BJ (cell line): ENCODE data around the gene OR10X1. TPM values are rescaled to one million over a fixed set of nuclear protein-coding genes. Genes with fewer than 3 reads are reported as not detected.

ENCODE experiments used
- CTCF ChIA-PET: fragments of 350-600 bp; formaldehyde crosslinking; extraction: SDS; loops from one replicate; lab custom pipeline; 2021; ENCODE audit warnings: antibody characterized with exemption, inconsistent platforms; lab: Yijun Ruan, JAX
- POLR2A ChIA-PET: fragments of 300-600 bp; sonication (Branson Sonifier 250); formaldehyde crosslinking; extraction: SDS; loops from one replicate; lab custom pipeline; 2021; ENCODE audit warnings: antibody characterized with exemption; lab: Charles Lee
- DNase-seq: peaks from one replicate; pipeline ENCODE4 v3.0.0-alpha.2; 2011; ENCODE audit warnings: low read depth
- H3K27me3 ChIP-seq: 2 replicates; pipeline ENCODE4 v1.6.0; 2011; ENCODE audit warnings: low read length; ENCODE audit not compliant: control insufficient read depth, insufficient read depth
- H3K36me3 ChIP-seq: 2 replicates; pipeline ENCODE4 v1.5.1; 2011; ENCODE audit warnings: low read length; ENCODE audit not compliant: control insufficient read depth, insufficient read depth
- H3K4me3 ChIP-seq: 2 replicates; pipeline ENCODE4 v1.5.1; 2011; ENCODE audit warnings: low read depth, mild to moderate bottlenecking, control low read depth, low read length
- polyA plus RNA-seq: library from polyadenylated mRNA; depleted of rRNA; stranded (reverse); fragments of >200 nt; gene quantifications from 2 replicates; pipeline ENCODE4 v1.2.3, GENCODE V29; 2011
- TF ChIP-seq, protein P1 (sequence below): IDR thresholded peaks from 2 replicates; pipeline ENCODE4 v1.5.1; 2011; ENCODE audit warnings: low read depth, mild to moderate bottlenecking, control low read depth, inconsistent platforms, low read length, moderate library complexity; ENCODE audit not compliant: insufficient read depth

Gene OR10X1
- polyA plus RNA-seq, 1 experiment: not detected

DNA sequence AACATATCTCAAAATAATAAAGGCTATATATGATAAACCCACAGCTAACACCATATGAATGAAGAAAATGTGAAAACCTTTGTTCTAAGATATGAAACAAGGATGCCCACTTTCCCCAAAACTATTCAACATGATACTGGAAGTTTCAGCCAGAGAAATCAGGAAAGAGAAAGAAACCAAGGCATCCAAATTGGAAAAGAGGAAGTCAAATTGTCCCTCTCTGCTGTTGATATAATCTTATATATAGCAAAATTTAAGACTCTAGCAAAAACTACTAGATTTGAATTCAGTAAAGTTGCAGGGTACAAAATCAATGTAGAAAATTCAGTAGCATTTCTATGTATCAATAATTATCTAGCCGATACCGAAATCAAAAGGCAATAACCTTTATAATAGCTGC is 21.0 kb upstream of the OR10X1 start:
- TF ChIP-seq, protein P1, sequence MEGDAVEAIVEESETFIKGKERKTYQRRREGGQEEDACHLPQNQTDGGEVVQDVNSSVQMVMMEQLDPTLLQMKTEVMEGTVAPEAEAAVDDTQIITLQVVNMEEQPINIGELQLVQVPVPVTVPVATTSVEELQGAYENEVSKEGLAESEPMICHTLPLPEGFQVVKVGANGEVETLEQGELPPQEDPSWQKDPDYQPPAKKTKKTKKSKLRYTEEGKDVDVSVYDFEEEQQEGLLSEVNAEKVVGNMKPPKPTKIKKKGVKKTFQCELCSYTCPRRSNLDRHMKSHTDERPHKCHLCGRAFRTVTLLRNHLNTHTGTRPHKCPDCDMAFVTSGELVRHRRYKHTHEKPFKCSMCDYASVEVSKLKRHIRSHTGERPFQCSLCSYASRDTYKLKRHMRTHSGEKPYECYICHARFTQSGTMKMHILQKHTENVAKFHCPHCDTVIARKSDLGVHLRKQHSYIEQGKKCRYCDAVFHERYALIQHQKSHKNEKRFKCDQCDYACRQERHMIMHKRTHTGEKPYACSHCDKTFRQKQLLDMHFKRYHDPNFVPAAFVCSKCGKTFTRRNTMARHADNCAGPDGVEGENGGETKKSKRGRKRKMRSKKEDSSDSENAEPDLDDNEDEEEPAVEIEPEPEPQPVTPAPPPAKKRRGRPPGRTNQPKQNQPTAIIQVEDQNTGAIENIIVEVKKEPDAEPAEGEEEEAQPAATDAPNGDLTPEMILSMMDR: no peak
- H3K27me3 ChIP-seq: no peaks in the 10 kb centered on the region
- ChIA-PET POLR2A (no interaction called here), CTCF (interaction anchor here (1.4 kb wide), 1 partner anchor 48 kb away, joined by 3 read pairs; no protein-coding TSS in a partner anchor)
- no peaks in the 10 kb centered on the region for H3K36me3 ChIP-seq
- no peak for DNase-seq
- H3K4me3 ChIP-seq: no peak overlapping the region

DNA sequence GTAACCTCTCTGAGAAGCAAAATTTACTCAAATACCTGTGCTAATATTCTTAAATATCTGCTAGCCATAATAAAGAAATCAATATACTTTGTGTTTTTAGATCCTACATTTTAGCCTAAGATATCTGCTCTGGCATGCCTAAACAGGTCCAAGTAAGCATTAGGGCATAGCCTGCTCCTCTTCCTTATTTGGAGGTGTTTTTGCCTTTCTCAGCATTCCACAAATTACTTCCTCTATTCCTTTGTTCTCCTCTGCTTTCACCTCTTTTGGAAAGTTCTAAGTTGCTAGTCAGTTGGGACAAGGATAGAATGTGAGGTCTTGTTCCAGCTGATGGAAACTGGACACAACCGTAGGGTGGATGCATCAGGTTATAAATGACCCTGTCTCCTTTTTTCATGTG is 7.2 kb upstream of the OR10X1 start:
- POLR2A ChIA-PET: no interaction called here
- CTCF ChIA-PET: no interaction called here
- no peak for DNase-seq
- no peaks in the 10 kb centered on the region for H3K36me3 ChIP-seq
- no peak overlapping the region for H3K4me3 ChIP-seq
- H3K27me3 ChIP-seq: no peaks in the 10 kb centered on the region
- TF ChIP-seq, protein P1: no peak

DNA sequence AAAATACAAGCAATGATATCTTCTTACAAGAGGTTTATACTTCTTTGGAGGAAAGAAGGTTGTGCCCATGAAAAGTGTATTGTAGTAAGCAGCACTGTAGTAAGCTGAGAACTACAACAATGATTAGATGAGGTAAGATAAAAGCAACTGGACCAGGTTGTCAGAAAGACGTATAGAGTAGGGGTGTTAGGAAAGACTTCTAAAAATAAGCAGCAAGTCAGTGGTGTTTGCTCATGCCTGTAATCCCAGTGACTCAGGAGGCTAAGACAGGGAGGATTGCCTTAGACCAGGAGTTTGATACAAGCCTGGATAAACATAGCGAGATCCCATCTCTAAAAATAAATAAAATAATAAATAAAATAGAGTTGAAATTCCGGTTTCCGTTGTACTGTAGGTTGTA is 4.3 kb upstream of the OR10X1 start:
- Histone ChIP-seq H3K36me3 (no peaks in the 10 kb centered on the region), H3K4me3 (no peak overlapping the region), H3K27me3 (no peaks in the 10 kb centered on the region)
- ChIA-PET POLR2A (no interaction called here), CTCF (no interaction called here)
- TF ChIP-seq, protein P1: no peak
- no peak for DNase-seq

DNA sequence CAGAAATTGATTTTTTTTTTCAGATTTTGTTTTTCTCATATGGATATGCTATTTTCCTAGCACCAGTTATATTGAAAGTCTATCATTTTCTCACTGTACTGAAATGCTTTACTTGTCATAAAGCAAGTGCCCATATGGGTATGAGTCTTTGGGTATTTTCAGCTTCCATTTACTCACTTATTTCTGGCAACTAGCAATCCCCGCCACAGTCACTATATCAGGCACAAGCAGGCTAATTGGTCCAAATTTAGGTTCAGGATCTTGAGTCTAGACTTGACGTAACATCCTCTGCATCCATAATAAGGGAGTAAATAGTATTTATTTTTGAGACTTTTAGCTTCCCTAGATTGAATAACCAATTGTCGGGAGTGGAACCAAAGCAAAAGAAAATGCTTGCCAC is 2.1 kb downstream of the OR10X1 start:
- TF ChIP-seq, protein P1: no peak
- DNase-seq: no peak
- CTCF ChIA-PET: no interaction called here
- H3K4me3 ChIP-seq: no peak overlapping the region
- no peaks in the 10 kb centered on the region for H3K36me3 ChIP-seq
- no peaks in the 10 kb centered on the region for H3K27me3 ChIP-seq
- POLR2A ChIA-PET: no interaction called here

DNA sequence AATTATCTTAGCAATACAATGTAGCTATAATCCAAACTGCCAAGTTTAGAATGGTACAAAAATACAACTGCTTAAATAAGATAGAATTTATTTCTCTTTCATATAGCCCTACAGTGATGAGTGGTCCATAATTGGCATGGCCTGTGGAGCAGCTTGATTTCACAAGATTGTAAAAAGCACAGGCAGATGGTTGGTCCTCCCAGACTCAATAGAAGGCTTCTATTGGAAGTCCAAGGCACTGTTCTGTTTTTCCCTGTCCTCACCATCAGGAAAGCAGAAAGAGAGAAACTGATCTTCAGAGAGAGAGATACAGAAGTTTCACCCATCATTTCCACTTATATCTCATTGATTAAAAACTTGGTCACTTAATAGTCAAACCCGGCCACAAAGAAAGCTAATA is 7.5 kb downstream of the OR10X1 start:
- H3K27me3 ChIP-seq: no peaks in the 10 kb centered on the region
- TF ChIP-seq, protein P1: no peak
- no peak overlapping the region for H3K4me3 ChIP-seq
- ChIA-PET POLR2A (no interaction called here), CTCF (no interaction called here)
- H3K36me3 ChIP-seq: no peaks in the 10 kb centered on the region
- no peak for DNase-seq
